Psoas muscle (tissue), 8 donors: Measurements from ENCODE around the gene GNAT2. TPM values are rescaled to one million over a fixed set of nuclear protein-coding genes. Genes with fewer than 3 reads are reported as not detected.

Source experiments
- ATAC-seq, 4 donors: fragments of 200-7000 bp; cut with Tn5 transposase; one replicate each; pipeline ENCODE4 v1.9.1; 2020; ENCODE audit warnings: moderate library complexity in 3 of 4, mild to moderate bottlenecking in 2 of 4
- DNase-seq, 2 donors: peaks; one replicate each; pipeline ENCODE4 v3.0.0-alpha.2; 2020
- H3K27ac ChIP-seq: fragments of 200-600 bp; one replicate; pipeline ENCODE4 v1.8.0; 2022
- H3K27me3 ChIP-seq, 3 donors: fragments of 200-600 bp in 1 of 3; one replicate each; pipeline versions ENCODE4 v1.6.1 to v1.8.0; 2013 to 2022; ENCODE audit warnings: low read length in 2 of 3, mild to moderate bottlenecking in 2 of 3, moderate library complexity in 1 of 3; ENCODE audit not compliant: insufficient read depth in 3 of 3
- H3K36me3 ChIP-seq, 2 donors: fragments of 200-600 bp in 1 of 2; one replicate each; pipeline versions ENCODE4 v1.6.1 to v1.8.0; 2013 to 2022; ENCODE audit warnings: low read depth in 1 of 2, mild to moderate bottlenecking in 1 of 2, moderate library complexity in 1 of 2; ENCODE audit not compliant: insufficient read depth in 1 of 2
- H3K4me1 ChIP-seq: fragments of 200-600 bp; one replicate; pipeline ENCODE4 v1.8.0; 2022
- H3K4me3 ChIP-seq: fragments of 200-600 bp; one replicate; pipeline ENCODE4 v1.8.0; 2022; ENCODE audit warnings: mild to moderate bottlenecking
- H3K9me3 ChIP-seq: fragments of 200-600 bp; one replicate; pipeline ENCODE4 v1.8.0; 2022
- CTCF ChIP-seq: fragments of 200-600 bp; IDR thresholded peaks from one replicate; pipeline ENCODE4 v1.8.0; 2022; ENCODE audit warnings: antibody characterized with exemption
- WGBS, 3 donors: extraction: QIAGEN DNeasy Blood & Tissue Kit; methylation state at CpG; one replicate each; pipeline versions ENCODE4 v1.1.6 to v1.1.7; 2013; 5-methylcytosine and 5-hydroxymethylcytosine counted together
- intact Hi-C, 2 donors: fragments of 100-400 bp; cut with DNase I; formaldehyde crosslinking; loops; one replicate each; pipeline versions ENCODE4 v1.11.0 to v1.14.2; 2022
- polyA plus RNA-seq, 3 donors: library from polyadenylated mRNA; stranded (reverse); fragments of 200-250 nt; gene quantifications; one replicate each; pipeline ENCODE4 v1.2.3, GENCODE V29; 2013
- total RNA-seq, 4 donors: library from RNA; stranded (reverse); fragmentation: NEBNext Ultra II Directional in 2 of 4; extraction: Animal tissue kit (Norgen Biotek cat#: 25700) in 2 of 4; gene quantifications; one replicate each; pipeline versions ENCODE4 v1.2.1 to v1.2.4, GENCODE V29; 2021 to 2023
- donor health status: healthy with polysubstance abuse.
- donor health status: DM: no; HTN: no; CAD: no; lungs with moderate emphysema.
- donor health status: Bipolar disorder and iron deficiency.
- donor health status: healthy.
- donor health status: DM: yes; HTN: yes; CAD: no.
- donor health status: DM: no; HTN: no; CAD: no.
- donor health status: DM: no; HTN: no; CAD: no.
- donor health status: DM: yes; HTN: yes; CAD: no.

Gene GNAT2
- total and polyA plus RNA-seq, 7 donors = 0.07 to 0.16 TPM; not detected in 5

- H3K4me3 ChIP-seq = peak overlapping the region; percentile 78
- DNase-seq (peak in 1 of 2 donors; percentile 66), ATAC-seq (peak; percentile 14 to 58 (median 38))
- H3K36me3 ChIP-seq = no peaks in the 10 kb centered on the region
- no peak for TF ChIP-seq CTCF
- WGBS, 3 donors = 1 to 4% (median 1%) methylated on average over 7 to 9 of the region's 9 CpGs
- peak overlapping the region; percentile 70 for H3K27ac ChIP-seq
- intact Hi-C loops = no loop called here
- H3K27me3 ChIP-seq = peaks cover 0 to 4% (median 1%) of the 10 kb centered on the region in 3 donors
- no peaks in the 10 kb centered on the region for H3K9me3 ChIP-seq
- H3K4me1 ChIP-seq = peaks cover 11% of the 10 kb centered on the region
These were observed 980 bp upstream of the GNAT2 start for GRCh38 chr1:109620401-109620791.

- TF ChIP-seq CTCF = no peak
- Histone ChIP-seq H3K9me3 (no peaks in the 10 kb centered on the region), H3K4me3 (peak overlapping the region; percentile 78), H3K4me1 (peaks cover 11% of the 10 kb centered on the region), H3K27ac (peak overlapping the region; percentile 70), H3K27me3 (peaks cover 0 to 4% (median 0%) of the 10 kb centered on the region in 3 donors), H3K36me3 (no peaks in the 10 kb centered on the region)
- no peak for DNase-seq
- WGBS, 3 donors = 48 to 67% (median 49%) methylated on average over 9 of the region's 9 CpGs
- no peak for ATAC-seq
- intact Hi-C loops = loop anchor here (5.0 kb wide), 1 partner anchor 72 kb away; the partner anchor contains the start of gene GNAI3 (in 2 of the 2)
These were observed 498 bp downstream of the GNAT2 start for GRCh38 chr1:109618661-109619575.

GRCh38 chr1:109617291-109617801, 2.1 kb downstream of the GNAT2 start:
- H3K36me3 ChIP-seq = no peaks in the 10 kb centered on the region
- H3K4me1 ChIP-seq = peaks cover 11% of the 10 kb centered on the region
- TF ChIP-seq CTCF = no peak
- no peak overlapping the region for H3K4me3 ChIP-seq
- H3K27ac ChIP-seq = no peak overlapping the region
- DNase-seq = no peak
- H3K9me3 ChIP-seq = no peaks in the 10 kb centered on the region
- WGBS, 3 donors = 65 to 77% (median 72%) methylated on average over 3 of the region's 3 CpGs
- H3K27me3 ChIP-seq = peaks cover 0 to 4% (median 0%) of the 10 kb centered on the region in 3 donors
- intact Hi-C loops = loop anchor here (5.0 kb wide), 1 partner anchor 70 kb away; the partner anchor contains the start of gene GNAI3 (in 2 of the 2)
- ATAC-seq = no peak

- 83 to 86% (median 84%) methylated on average over 3 of the region's 3 CpGs for WGBS, 3 donors
- H3K4me3 ChIP-seq = no peak overlapping the region
- no peak for ATAC-seq
- peaks cover 11% of the 10 kb centered on the region for H3K4me1 ChIP-seq
- no peaks in the 10 kb centered on the region for H3K9me3 ChIP-seq
- no peak for DNase-seq
- peaks cover 0 to 4% (median 0%) of the 10 kb centered on the region in 3 donors for H3K27me3 ChIP-seq
- intact Hi-C loops = loop anchor here (5.0 kb wide), 1 partner anchor 69 kb away; the partner anchor contains the start of gene GNAI3 (in 2 of the 2)
- no peak overlapping the region for H3K27ac ChIP-seq
- no peaks in the 10 kb centered on the region for H3K36me3 ChIP-seq
- no peak for TF ChIP-seq CTCF
These were observed 3.0 kb downstream of the GNAT2 start for GRCh38 chr1:109616391-109616790.
